ENCODE results near the gene STAG2. TPM values are rescaled to one million over a fixed set of nuclear protein-coding genes. Genes with fewer than 3 reads are reported as not detected.

STAG2 gene
- polyA plus RNA-seq, 4 donors, result 19.7 to 76.6 (median 27.3) TPM

DNA sequence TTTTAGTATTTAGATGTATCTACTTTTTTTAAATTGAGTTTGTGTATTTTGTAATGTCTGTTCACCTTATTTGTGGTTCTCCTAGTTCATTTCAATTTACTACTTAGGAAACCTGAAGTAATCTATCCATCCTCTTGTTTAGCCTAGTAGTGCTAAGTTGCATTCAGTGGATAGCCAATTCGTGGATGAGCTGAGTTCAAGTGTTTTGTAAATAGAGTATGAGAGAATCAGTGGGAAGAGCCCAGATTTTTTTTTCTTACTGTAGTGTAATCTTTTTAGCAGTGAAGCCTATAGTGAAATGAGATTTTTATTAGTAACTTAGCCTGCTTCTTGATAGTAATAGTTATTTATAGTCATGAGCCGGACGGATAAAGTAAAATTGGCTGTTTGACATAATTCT is 21.7 kb downstream of the STAG2 start:
- WGBS, 3 donors, result 53 to 73% (median 68%) methylated on average over 3 of the region's 3 CpGs
- FAIRE-seq (no peak), DNase-seq (no peak)
- Histone ChIP-seq H3K4me3 (ENCODE audit: low read depth in 1 of 3, low read length in 3 of 3) (no peak overlapping the region), H3K9me3 (ENCODE audit: control insufficient read depth in 2 of 2, insufficient read depth in 1 of 2, low read depth in 1 of 2, low read length in 1 of 2) (no peaks in the 10 kb centered on the region), H3K4me1 (ENCODE audit: control insufficient read depth in 3 of 3, insufficient read depth in 2 of 3, low read depth in 1 of 3, low read length in 2 of 3) (no peaks in the 10 kb centered on the region), H3K27me3 (ENCODE audit: control insufficient read depth in 3 of 3, insufficient read depth in 3 of 3, low read length in 3 of 3) (no peaks in the 10 kb centered on the region), H3K27ac (ENCODE audit: low read depth in 1 of 3, low read length in 2 of 3) (no peak overlapping the region), H3K36me3 (ENCODE audit: control insufficient read depth in 3 of 3, insufficient read depth in 2 of 3, low read depth in 1 of 3, low read length in 3 of 3) (peaks cover 0 to 4% (median 0%) of the 10 kb centered on the region in 3 donors)

DNA sequence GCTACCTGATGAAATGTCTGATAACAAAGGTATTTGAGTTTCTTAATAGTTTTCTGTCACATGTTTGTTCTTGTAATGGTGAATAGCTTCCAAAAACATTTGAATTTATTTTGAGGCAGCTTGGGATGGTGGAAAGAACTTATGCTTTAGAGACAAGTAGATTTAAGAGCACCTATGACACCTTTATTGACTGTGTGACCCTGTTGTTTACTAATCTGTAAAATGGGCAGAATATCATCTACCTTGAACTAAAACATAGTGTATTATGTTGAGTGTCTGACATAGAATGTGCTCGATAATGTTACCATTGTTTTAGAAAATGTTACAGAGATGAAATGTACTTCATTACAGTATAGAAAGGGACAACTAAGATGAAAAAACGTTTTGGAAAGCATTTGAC is 24.9 kb downstream of the STAG2 start:
- Histone ChIP-seq H3K36me3 (ENCODE audit: control insufficient read depth in 3 of 3, insufficient read depth in 2 of 3, low read depth in 1 of 3, low read length in 3 of 3) (peaks cover 0 to 4% (median 0%) of the 10 kb centered on the region in 3 donors), H3K27me3 (ENCODE audit: control insufficient read depth in 3 of 3, insufficient read depth in 3 of 3, low read length in 3 of 3) (no peaks in the 10 kb centered on the region), H3K4me1 (ENCODE audit: control insufficient read depth in 3 of 3, insufficient read depth in 2 of 3, low read depth in 1 of 3, low read length in 2 of 3) (no peaks in the 10 kb centered on the region), H3K9me3 (ENCODE audit: control insufficient read depth in 2 of 2, insufficient read depth in 1 of 2, low read depth in 1 of 2, low read length in 1 of 2) (no peaks in the 10 kb centered on the region), H3K27ac (ENCODE audit: low read depth in 1 of 3, low read length in 2 of 3) (no peak overlapping the region), H3K4me3 (ENCODE audit: low read depth in 1 of 3, low read length in 3 of 3) (no peak overlapping the region)
- no peak for DNase-seq
- FAIRE-seq, result no peak
- WGBS, 3 donors, result 47 to 64% (median 58%) methylated on average over 2 of the region's 2 CpGs

DNA sequence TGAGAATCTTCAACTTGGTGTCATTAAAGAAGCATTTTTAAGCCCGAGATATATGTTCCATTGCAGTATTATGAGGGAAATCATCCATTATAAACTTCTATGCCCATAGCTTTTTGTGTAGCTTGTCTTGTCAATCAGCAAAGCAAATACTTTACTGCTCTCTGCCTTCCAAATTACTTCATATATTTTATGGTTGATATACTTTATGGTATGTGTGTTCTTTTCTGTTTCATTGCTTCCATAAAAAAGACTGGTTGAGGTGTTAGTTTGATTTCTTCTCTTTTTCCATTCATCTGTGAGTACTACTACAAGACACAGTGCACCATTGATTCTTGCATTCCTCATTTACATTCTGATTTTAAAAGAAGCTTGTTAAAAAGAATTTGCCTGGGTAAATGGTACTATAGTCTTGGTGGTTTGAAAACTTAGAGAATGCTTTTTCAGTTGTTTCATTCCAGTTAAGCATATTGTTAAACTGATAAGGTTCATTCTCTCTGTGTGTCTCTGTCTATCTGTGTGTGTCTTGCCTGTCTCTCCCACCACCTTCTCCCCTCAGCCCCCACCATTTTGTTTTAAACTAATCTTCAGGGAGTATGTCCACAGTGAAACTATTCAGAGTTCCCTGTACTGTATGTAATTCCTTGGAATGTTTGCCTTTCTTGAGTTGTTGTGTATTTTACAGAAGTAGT is 27.1 kb downstream of the STAG2 start:
- DNase-seq (no peak), FAIRE-seq (no peak)
- no peak overlapping the region for H3K4me3 ChIP-seq (ENCODE audit: low read depth in 1 of 3, low read length in 3 of 3)
- peaks cover 0 to 4% (median 0%) of the 10 kb centered on the region in 3 donors for H3K36me3 ChIP-seq (ENCODE audit: control insufficient read depth in 3 of 3, insufficient read depth in 2 of 3, low read depth in 1 of 3, low read length in 3 of 3)
- H3K9me3 ChIP-seq (ENCODE audit: control insufficient read depth in 2 of 2, insufficient read depth in 1 of 2, low read depth in 1 of 2, low read length in 1 of 2), result no peaks in the 10 kb centered on the region
- 48 to 92% (median 84%) methylated on average over 1 of the region's 1 CpG for WGBS, 3 donors
- no peak overlapping the region for H3K27ac ChIP-seq (ENCODE audit: low read depth in 1 of 3, low read length in 2 of 3)
- H3K27me3 ChIP-seq (ENCODE audit: control insufficient read depth in 3 of 3, insufficient read depth in 3 of 3, low read length in 3 of 3), result no peaks in the 10 kb centered on the region
- no peaks in the 10 kb centered on the region for H3K4me1 ChIP-seq (ENCODE audit: control insufficient read depth in 3 of 3, insufficient read depth in 2 of 3, low read depth in 1 of 3, low read length in 2 of 3)

DNA sequence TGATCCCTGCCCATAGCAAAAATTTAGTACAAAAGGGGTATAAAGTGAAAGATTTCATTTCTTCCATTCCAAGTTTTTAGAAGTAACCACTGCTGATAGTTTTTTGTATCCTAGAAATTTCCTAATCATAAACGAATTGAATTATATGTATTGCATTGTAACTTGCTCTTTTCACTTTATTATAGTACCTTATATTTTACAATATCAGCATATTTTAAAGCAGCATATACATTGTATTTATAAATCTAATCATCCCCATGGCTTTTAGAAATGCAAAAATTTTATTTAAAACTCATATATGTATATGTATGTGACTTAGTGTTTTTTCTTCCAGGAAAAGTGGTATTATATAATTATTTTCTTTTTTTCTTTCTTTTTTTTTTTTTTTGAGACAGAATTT is 27.7 kb downstream of the STAG2 start:
- H3K4me3 ChIP-seq (ENCODE audit: low read depth in 1 of 3, low read length in 3 of 3), result no peak overlapping the region
- 47 to 71% (median 54%) methylated on average over 1 of the region's 1 CpG for WGBS, 3 donors
- FAIRE-seq, result no peak
- no peak overlapping the region for H3K27ac ChIP-seq (ENCODE audit: low read depth in 1 of 3, low read length in 2 of 3)
- DNase-seq, result no peak
- no peaks in the 10 kb centered on the region for H3K9me3 ChIP-seq (ENCODE audit: control insufficient read depth in 2 of 2, insufficient read depth in 1 of 2, low read depth in 1 of 2, low read length in 1 of 2)
- no peaks in the 10 kb centered on the region for H3K27me3 ChIP-seq (ENCODE audit: control insufficient read depth in 3 of 3, insufficient read depth in 3 of 3, low read length in 3 of 3)
- peaks cover 0 to 4% (median 0%) of the 10 kb centered on the region in 3 donors for H3K36me3 ChIP-seq (ENCODE audit: control insufficient read depth in 3 of 3, insufficient read depth in 2 of 3, low read depth in 1 of 3, low read length in 3 of 3)
- H3K4me1 ChIP-seq (ENCODE audit: control insufficient read depth in 3 of 3, insufficient read depth in 2 of 3, low read depth in 1 of 3, low read length in 2 of 3), result no peaks in the 10 kb centered on the region

DNA sequence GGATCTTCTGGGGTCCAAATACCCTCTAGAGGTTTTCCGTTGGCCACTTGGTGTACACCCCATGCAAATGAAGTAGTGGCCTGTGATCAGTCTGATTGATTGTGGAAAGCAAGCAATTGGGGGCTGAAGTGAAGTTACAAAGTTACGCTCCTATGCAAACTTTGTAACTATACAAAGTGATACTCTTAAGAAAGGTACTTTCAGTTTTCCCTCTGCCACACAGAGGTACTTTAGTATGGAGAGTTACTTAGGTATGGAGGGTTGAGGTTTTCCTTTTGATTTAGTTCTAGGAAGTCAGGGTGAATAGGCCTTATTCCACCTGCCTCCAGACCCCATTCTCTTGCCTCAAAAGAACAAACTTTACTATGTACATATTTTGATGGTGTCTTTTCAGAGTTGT is 28.7 kb downstream of the STAG2 start:
- H3K27ac ChIP-seq (ENCODE audit: low read depth in 1 of 3, low read length in 2 of 3), result no peak overlapping the region
- FAIRE-seq, result no peak
- WGBS, 3 donors, result 78 to 96% (median 84%) methylated on average over 2 of the region's 2 CpGs

DNA sequence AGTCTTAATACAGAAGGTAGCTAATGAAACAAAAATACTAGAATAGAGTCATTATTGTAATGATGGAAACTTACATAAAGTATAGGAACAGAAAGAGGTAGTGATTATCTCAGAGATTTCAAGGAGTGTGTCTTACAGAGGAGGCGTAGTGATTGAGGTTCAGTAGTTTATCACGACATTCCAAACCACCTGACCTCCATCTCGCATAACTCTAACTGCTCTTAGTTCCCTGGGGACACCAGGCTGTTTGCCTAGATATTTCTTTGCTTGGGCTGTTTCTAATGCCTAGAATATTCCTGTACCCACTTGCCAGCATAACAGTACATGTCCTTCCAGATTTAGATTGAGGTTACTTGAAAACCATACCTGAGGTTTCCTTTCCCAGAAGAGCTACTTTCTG is 29.1 kb downstream of the STAG2 start:
- Histone ChIP-seq H3K36me3 (ENCODE audit: control insufficient read depth in 3 of 3, insufficient read depth in 2 of 3, low read depth in 1 of 3, low read length in 3 of 3) (peaks cover 0 to under 1% (median 0%) of the 10 kb centered on the region in 3 donors), H3K9me3 (ENCODE audit: control insufficient read depth in 2 of 2, insufficient read depth in 1 of 2, low read depth in 1 of 2, low read length in 1 of 2) (no peaks in the 10 kb centered on the region), H3K4me3 (ENCODE audit: low read depth in 1 of 3, low read length in 3 of 3) (no peak overlapping the region), H3K27me3 (ENCODE audit: control insufficient read depth in 3 of 3, insufficient read depth in 3 of 3, low read length in 3 of 3) (no peaks in the 10 kb centered on the region), H3K4me1 (ENCODE audit: control insufficient read depth in 3 of 3, insufficient read depth in 2 of 3, low read depth in 1 of 3, low read length in 2 of 3) (no peaks in the 10 kb centered on the region), H3K27ac (ENCODE audit: low read depth in 1 of 3, low read length in 2 of 3) (no peak overlapping the region)
- FAIRE-seq (no peak), DNase-seq (no peak)
- 65 to 82% (median 66%) methylated on average over 3 of the region's 3 CpGs for WGBS, 3 donors

More for the DNA sequence above, 28.7 kb downstream of the STAG2 start:
- Histone ChIP-seq H3K4me1 (ENCODE audit: control insufficient read depth in 3 of 3, insufficient read depth in 2 of 3, low read depth in 1 of 3, low read length in 2 of 3) (no peaks in the 10 kb centered on the region), H3K9me3 (ENCODE audit: control insufficient read depth in 2 of 2, insufficient read depth in 1 of 2, low read depth in 1 of 2, low read length in 1 of 2) (no peaks in the 10 kb centered on the region), H3K36me3 (ENCODE audit: control insufficient read depth in 3 of 3, insufficient read depth in 2 of 3, low read depth in 1 of 3, low read length in 3 of 3) (peaks cover 0 to 2% (median 0%) of the 10 kb centered on the region in 3 donors), H3K27me3 (ENCODE audit: control insufficient read depth in 3 of 3, insufficient read depth in 3 of 3, low read length in 3 of 3) (no peaks in the 10 kb centered on the region), H3K4me3 (ENCODE audit: low read depth in 1 of 3, low read length in 3 of 3) (no peak overlapping the region)
- no peak for DNase-seq

DNA sequence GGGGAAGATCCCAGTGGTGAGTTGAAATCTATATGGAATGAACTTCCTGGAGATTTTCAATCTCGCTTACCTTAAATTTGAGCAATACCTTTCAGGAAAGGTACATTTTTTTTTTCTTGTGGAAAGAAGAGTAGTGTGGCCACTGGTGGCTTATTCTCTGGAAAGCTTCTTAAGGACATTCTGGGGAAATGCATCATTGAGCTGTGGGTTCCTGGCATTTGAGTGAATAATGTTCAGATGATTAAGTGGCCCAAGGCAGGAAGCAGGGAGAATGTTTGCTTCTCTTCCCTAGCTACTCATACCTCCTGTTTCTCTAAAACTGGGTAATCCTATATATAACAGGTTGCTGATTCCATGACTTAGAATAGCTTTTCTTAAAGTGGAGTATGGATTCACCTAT is 31.8 kb downstream of the STAG2 start:
- 86 to 98% (median 96%) methylated on average over 1 of the region's 1 CpG for WGBS, 3 donors
- Histone ChIP-seq H3K27ac (ENCODE audit: low read depth in 1 of 3, low read length in 2 of 3) (no peak overlapping the region), H3K4me1 (ENCODE audit: control insufficient read depth in 3 of 3, insufficient read depth in 2 of 3, low read depth in 1 of 3, low read length in 2 of 3) (no peaks in the 10 kb centered on the region), H3K27me3 (ENCODE audit: control insufficient read depth in 3 of 3, insufficient read depth in 3 of 3, low read length in 3 of 3) (no peaks in the 10 kb centered on the region), H3K36me3 (ENCODE audit: control insufficient read depth in 3 of 3, insufficient read depth in 2 of 3, low read depth in 1 of 3, low read length in 3 of 3) (no peaks in the 10 kb centered on the region), H3K9me3 (ENCODE audit: control insufficient read depth in 2 of 2, insufficient read depth in 1 of 2, low read depth in 1 of 2, low read length in 1 of 2) (no peaks in the 10 kb centered on the region), H3K4me3 (ENCODE audit: low read depth in 1 of 3, low read length in 3 of 3) (no peak overlapping the region)
- DNase-seq (no peak), FAIRE-seq (no peak)

DNA sequence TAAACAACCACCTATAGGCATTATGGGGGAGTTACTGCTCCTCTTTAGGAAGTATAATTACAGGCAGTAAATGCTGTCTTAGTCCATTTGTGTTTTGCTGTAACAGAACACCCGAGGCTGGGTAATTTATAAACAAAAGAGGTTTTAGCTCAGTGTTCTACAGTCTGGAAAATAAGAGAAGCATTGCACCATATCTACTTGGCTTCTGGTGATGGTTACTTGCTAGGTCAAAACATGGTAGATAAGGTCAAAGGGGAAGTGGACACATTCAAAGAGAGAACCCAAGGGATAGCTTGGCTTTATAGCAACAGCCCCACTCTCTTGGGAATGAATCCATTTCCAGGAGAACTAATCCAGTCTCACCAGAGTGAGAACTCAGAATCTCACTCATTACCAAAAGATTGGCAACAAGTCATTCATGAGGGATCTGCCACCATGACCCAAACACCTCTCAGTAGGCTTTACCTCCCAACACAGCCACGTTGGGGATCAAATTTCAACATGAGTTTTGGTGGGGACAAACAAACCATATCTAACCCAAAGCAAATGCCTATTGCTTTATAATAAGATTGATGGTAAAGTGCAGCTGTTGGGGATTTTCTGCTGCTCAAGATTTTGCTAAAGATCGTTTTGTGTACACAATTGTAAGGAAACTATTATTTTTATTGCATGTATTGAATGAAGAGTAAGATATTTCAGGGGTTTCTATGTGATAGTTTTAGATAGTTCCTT is 32.6 kb downstream of the STAG2 start:
- H3K27ac ChIP-seq (ENCODE audit: low read depth in 1 of 3, low read length in 2 of 3), result peak overlapping the region in 1 of 3 donors; percentile 10
- FAIRE-seq (no peak), DNase-seq (no peak)
- H3K4me3 ChIP-seq (ENCODE audit: low read depth in 1 of 3, low read length in 3 of 3), result no peak overlapping the region
- peaks cover 0 to 2% (median 0%) of the 10 kb centered on the region in 3 donors for H3K36me3 ChIP-seq (ENCODE audit: control insufficient read depth in 3 of 3, insufficient read depth in 2 of 3, low read depth in 1 of 3, low read length in 3 of 3)
- H3K27me3 ChIP-seq (ENCODE audit: control insufficient read depth in 3 of 3, insufficient read depth in 3 of 3, low read length in 3 of 3), result no peaks in the 10 kb centered on the region
- WGBS, 3 donors, result 27 to 35% (median 33%) methylated on average over 3 of the region's 3 CpGs
- H3K9me3 ChIP-seq (ENCODE audit: control insufficient read depth in 2 of 2, insufficient read depth in 1 of 2, low read depth in 1 of 2, low read length in 1 of 2), result no peaks in the 10 kb centered on the region
- H3K4me1 ChIP-seq (ENCODE audit: control insufficient read depth in 3 of 3, insufficient read depth in 2 of 3, low read depth in 1 of 3, low read length in 2 of 3), result no peaks in the 10 kb centered on the region
